ENCODE measurements around the gene ZNF235.
"Not testable (repeated sequence)": the region's sequence is repeated elsewhere in the genome, so short reads cannot be mapped to it uniquely, and the experiment has no call there.

DNA sequence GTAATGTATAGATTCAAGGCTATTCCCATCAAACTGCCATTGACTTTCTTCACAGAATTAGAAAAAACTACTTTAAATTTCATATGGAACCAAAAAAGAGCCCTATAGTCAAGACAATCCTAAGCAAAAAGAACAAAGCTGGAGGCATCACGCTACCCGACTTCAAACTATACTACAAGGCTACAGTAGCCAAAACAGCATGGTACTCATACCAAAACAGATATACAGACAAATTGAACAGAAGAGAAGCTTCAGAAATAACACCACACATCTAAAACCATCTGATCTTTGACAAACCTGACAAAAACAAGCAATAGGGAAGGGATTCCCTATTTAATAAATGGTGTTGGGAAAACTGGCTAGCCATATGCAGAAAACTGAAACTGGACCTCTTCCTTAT lies 52.5 kb downstream of the ZNF235 start:
- not testable (repeated sequence) for TF ChIP-seq POLR2AphosphoS5 (IDR thresholded peaks at IDR 0.05)
- TF ChIP-seq, protein P1, sequence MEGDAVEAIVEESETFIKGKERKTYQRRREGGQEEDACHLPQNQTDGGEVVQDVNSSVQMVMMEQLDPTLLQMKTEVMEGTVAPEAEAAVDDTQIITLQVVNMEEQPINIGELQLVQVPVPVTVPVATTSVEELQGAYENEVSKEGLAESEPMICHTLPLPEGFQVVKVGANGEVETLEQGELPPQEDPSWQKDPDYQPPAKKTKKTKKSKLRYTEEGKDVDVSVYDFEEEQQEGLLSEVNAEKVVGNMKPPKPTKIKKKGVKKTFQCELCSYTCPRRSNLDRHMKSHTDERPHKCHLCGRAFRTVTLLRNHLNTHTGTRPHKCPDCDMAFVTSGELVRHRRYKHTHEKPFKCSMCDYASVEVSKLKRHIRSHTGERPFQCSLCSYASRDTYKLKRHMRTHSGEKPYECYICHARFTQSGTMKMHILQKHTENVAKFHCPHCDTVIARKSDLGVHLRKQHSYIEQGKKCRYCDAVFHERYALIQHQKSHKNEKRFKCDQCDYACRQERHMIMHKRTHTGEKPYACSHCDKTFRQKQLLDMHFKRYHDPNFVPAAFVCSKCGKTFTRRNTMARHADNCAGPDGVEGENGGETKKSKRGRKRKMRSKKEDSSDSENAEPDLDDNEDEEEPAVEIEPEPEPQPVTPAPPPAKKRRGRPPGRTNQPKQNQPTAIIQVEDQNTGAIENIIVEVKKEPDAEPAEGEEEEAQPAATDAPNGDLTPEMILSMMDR (IDR thresholded peaks at IDR 0.05): not testable (repeated sequence)

Data from upper lobe of left lung (tissue), 4 donors.